PC-9 (cell line): Measurements from ENCODE around the gene KRT36. TPM values are rescaled to one million over a fixed set of nuclear protein-coding genes. Genes with fewer than 3 reads are reported as not detected.

Source experiments
- Bru-seq: library from RNA; stranded (reverse); fragments of 400-500 nt; gene quantifications from one replicate; lab custom pipeline; 2021; lab: Mats Ljungman, UMichigan
- BruChase-seq, 2 experiments: library from RNA; stranded (reverse); fragments of 400-500 nt; gene quantifications; one replicate each; lab custom pipeline; 2021; lab: Mats Ljungman, UMichigan
- BruUV-seq: library from RNA; stranded (reverse); fragments of 400-500 nt; replicated peaks from 2 replicates; lab custom pipeline; 2021; lab: Mats Ljungman, UMichigan
- CTCF ChIA-PET: fragments of 300-600 bp; sonication (Branson Sonifier 250); formaldehyde crosslinking; loops from one replicate; lab custom pipeline; 2022; ENCODE audit warnings: antibody characterized with exemption; lab: Charles Lee
- POLR2A ChIA-PET: fragments of 300-600 bp; sonication (Branson Sonifier 250); formaldehyde crosslinking; loops from one replicate; lab custom pipeline; 2022; ENCODE audit warnings: antibody characterized with exemption; ENCODE audit not compliant: unreplicated experiment; lab: Charles Lee
- DNase-seq, 2 experiments: peaks; one replicate each; pipeline versions ENCODE4 v3.0.0 to v3.0.0-alpha.2; 2015 to 2022; ENCODE audit warnings: mixed read lengths in 1 of 2
- H2AFZ ChIP-seq: fragments of 200-600 bp; sonication (generic); 2 replicates; pipeline ENCODE4 v1.8.1; 2017; ENCODE audit warnings: antibody characterized with exemption
- H3F3A ChIP-seq: fragments of 200-600 bp; sonication (generic); 2 replicates; pipeline ENCODE4 v1.8.1; 2017; ENCODE audit warnings: antibody characterized with exemption, mild to moderate bottlenecking, low read depth; ENCODE audit not compliant: insufficient read depth
- H3K27ac ChIP-seq: fragments of 200-600 bp; sonication (generic); 2 replicates; pipeline ENCODE4 v1.6.1; 2016; ENCODE audit warnings: mixed run types
- H3K27me3 ChIP-seq: fragments of 200-600 bp; sonication (generic); 2 replicates; pipeline ENCODE4 v1.6.1; 2016; ENCODE audit warnings: low read depth, mixed run types; ENCODE audit not compliant: insufficient read depth
- H3K36me3 ChIP-seq: fragments of 200-600 bp; sonication (generic); 2 replicates; pipeline ENCODE4 v1.6.1; 2016; ENCODE audit warnings: low read depth, mixed run types
- H3K4me1 ChIP-seq: fragments of 200-600 bp; sonication (generic); replicated peaks from 2 replicates; pipeline ENCODE4 v1.6.1; 2016; ENCODE audit warnings: mixed run types; ENCODE audit not compliant: insufficient read depth
- H3K4me2 ChIP-seq: fragments of 200-600 bp; sonication (generic); 2 replicates; pipeline ENCODE4 v1.6.1; 2017; ENCODE audit warnings: mixed run types
- H3K4me3 ChIP-seq: fragments of 200-600 bp; sonication (generic); 2 replicates; pipeline ENCODE4 v1.6.1; 2016; ENCODE audit warnings: mixed run types
- H3K79me2 ChIP-seq: fragments of 200-600 bp; sonication (generic); 2 replicates; pipeline ENCODE4 v1.6.1; 2017; ENCODE audit warnings: low read depth, mixed run types
- H3K9me2 ChIP-seq: fragments of 200-600 bp; sonication (generic); 2 replicates; pipeline ENCODE4 v1.8.1; 2017; ENCODE audit warnings: mild to moderate bottlenecking; ENCODE audit not compliant: insufficient read depth
- H3K9me3 ChIP-seq: fragments of 200-600 bp; sonication (generic); 2 replicates; pipeline ENCODE4 v1.8.1; 2016; ENCODE audit warnings: low read depth; ENCODE audit not compliant: insufficient read depth
- H4K20me1 ChIP-seq: fragments of 200-600 bp; sonication (generic); 2 replicates; pipeline ENCODE4 v1.8.1; 2017; ENCODE audit not compliant: insufficient read depth
- CTCF ChIP-seq: fragments of 200-600 bp; sonication (generic); conservative IDR thresholded peaks from 2 replicates; pipeline ENCODE4 v1.6.1; 2017; ENCODE audit warnings: mixed run types, antibody characterized with exemption, mild to moderate bottlenecking, moderate library complexity
- EZH2 ChIP-seq: fragments of 200-600 bp; sonication (generic); IDR thresholded peaks from 2 replicates; pipeline ENCODE4 v1.8.0; 2017; ENCODE audit warnings: antibody characterized with exemption, low read depth
- intact Hi-C: fragments of 100-400 bp; cut with micrococcal nuclease; formaldehyde crosslinking; loops from one replicate; pipeline ENCODE4 v1.10.0; 2022; ENCODE audit not compliant: unreplicated experiment
- long read RNA-seq: library from polyadenylated mRNA; stranded (forward); transcript quantifications from one replicate; pipeline ENCODE4 v2.0.0, GENCODE V29; 2022
- total RNA-seq: library from RNA; stranded (reverse); gene quantifications from 2 replicates; pipeline ENCODE4 v1.2.3, GENCODE V29; 2021

Gene KRT36
- total RNA-seq (not detected in 2 replicates), Bru-seq, nascent RNA (percentile 9 among the genes with signal in this experiment), BruChase-seq, experiment 1, labeled RNA remaining after a 2-hour chase (percentile 16 among the genes with signal in this experiment), BruChase-seq, experiment 2, labeled RNA remaining after a 6-hour chase (percentile 20 among the genes with signal in this experiment)
- long read RNA-seq, result 0 reads

GRCh38 chr17:41489531-41489930 lies at the start of gene KRT36:
Gene KRT36, minus strand, starts transcription at chr17:41489910. Its CDS starts 46 bp downstream, at chr17:41489864.
- TF ChIP-seq CTCF, result no peak
- no peak for TF ChIP-seq EZH2
- intact Hi-C loops, result no loop called here
- H2AFZ ChIP-seq, result no peak within 1 kb of the TSS
- no peak within 1 kb of the TSS for H3K4me3 ChIP-seq
- H3K4me2 ChIP-seq, result no peak within 1 kb of the TSS
- BruUV-seq, result no TSS peak
- DNase-seq, result no peak
- ChIA-PET POLR2A (interaction anchor here (0.5 kb wide), 1 partner anchor 357 kb away, joined by 11 read pairs; no protein-coding TSS in a partner anchor), CTCF (no interaction called here)
- no peaks in the 10 kb centered on the region for H4K20me1 ChIP-seq
- peaks cover 15% of the 10 kb centered on the region for H3K4me1 ChIP-seq
- H3F3A ChIP-seq, result peaks cover 7% of the 10 kb centered on the region; the same call in 1 of the 2 replicates
- H3K9me2 ChIP-seq, result no peaks in the 10 kb centered on the region
- H3K36me3 ChIP-seq, result no peaks in the 10 kb centered on the region
- H3K27me3 ChIP-seq, result no peaks in the 10 kb centered on the region
- H3K27ac ChIP-seq, result no peak within 1 kb of the TSS
- no peaks in the 10 kb centered on the region for H3K79me2 ChIP-seq
- H3K9me3 ChIP-seq, result no peaks in the 10 kb centered on the region

DNA sequence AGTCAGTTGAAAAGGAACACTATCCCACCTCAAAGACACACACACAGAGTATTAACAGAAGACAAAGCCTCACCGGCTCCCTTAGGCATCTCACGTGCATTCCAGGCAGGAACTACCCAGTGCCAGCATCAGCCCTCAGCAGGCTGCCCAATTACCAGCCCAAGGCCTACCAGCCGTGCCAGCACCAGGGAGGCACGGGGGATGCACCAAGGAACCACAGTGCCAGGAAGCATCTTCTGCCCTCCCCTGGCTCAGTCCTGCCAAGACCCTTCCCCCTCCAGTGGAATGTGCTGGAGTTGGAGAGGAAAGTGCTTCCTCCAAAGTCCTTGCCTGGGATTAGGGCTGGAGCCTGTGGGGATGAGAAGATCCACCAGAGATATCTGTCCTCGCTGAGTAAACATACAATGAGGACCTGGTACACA lies 49.4 kb upstream of the KRT36 start:
- POLR2A ChIA-PET, result interaction anchor here (0.5 to 0.6 kb wide), 2 partner anchors 11 to 33 kb away, joined by 3 read pairs; partner anchors contain the start of gene KRT19
- intact Hi-C loops, result no loop called here

GRCh38 chr17:41538565-41538991 lies 48.9 kb upstream of the KRT36 start:
- BruUV-seq, result no TSS peak
- TF ChIP-seq EZH2 (no peak), CTCF (no peak)
- Histone ChIP-seq H3K4me1 (peaks cover 92% of the 10 kb centered on the region), H3F3A (peaks cover 72% of the 10 kb centered on the region), H3K36me3 (no peaks in the 10 kb centered on the region), H3K4me2 (peak overlapping the region; percentile 75), H3K27ac (peak overlapping the region; percentile 80), H4K20me1 (no peaks in the 10 kb centered on the region), H3K79me2 (peaks cover 7% of the 10 kb centered on the region; the same call in 1 of the 2 replicates), H3K4me3 (no peak overlapping the region), H2AFZ (no peak overlapping the region), H3K27me3 (no peaks in the 10 kb centered on the region), H3K9me2 (no peaks in the 10 kb centered on the region), H3K9me3 (no peaks in the 10 kb centered on the region)
- intact Hi-C loops, result no loop called here
- POLR2A ChIA-PET, result interaction anchor here (0.5 to 0.7 kb wide), 2 partner anchors 9 to 32 kb away, joined by 3 to 18 read pairs; no protein-coding TSS in a partner anchor
- DNase-seq, result no peak
- CTCF ChIA-PET, result interaction anchor here (1.0 kb wide), 1 partner anchor 35 kb away, joined by 3 read pairs; no protein-coding TSS in a partner anchor

More for the DNA sequence above, 49.4 kb upstream of the KRT36 start:
- Histone ChIP-seq H2AFZ (no peak overlapping the region), H3K4me3 (no peak overlapping the region), H3K4me1 (peaks cover 87% of the 10 kb centered on the region), H3K36me3 (no peaks in the 10 kb centered on the region), H3K27ac (0 out of 2 replicates have a peak overlapping the region, but pooled peaks have one; percentile 80), H3K4me2 (peak overlapping the region; percentile 75; the same call in 1 of the 2 replicates), H3K27me3 (no peaks in the 10 kb centered on the region), H4K20me1 (no peaks in the 10 kb centered on the region), H3K9me2 (no peaks in the 10 kb centered on the region), H3K9me3 (no peaks in the 10 kb centered on the region), H3K79me2 (peaks cover 7% of the 10 kb centered on the region; the same call in 1 of the 2 replicates), H3F3A (peaks cover 72% of the 10 kb centered on the region)
- DNase-seq, result no peak
- no TSS peak for BruUV-seq
- CTCF ChIA-PET, result interaction anchor here (1.0 kb wide), 1 partner anchor 35 kb away, joined by 3 read pairs; no protein-coding TSS in a partner anchor
- TF ChIP-seq EZH2 (no peak), CTCF (no peak)
